ENCODE results near the gene CBFA2T2. TPM values are rescaled to one million over a fixed set of nuclear protein-coding genes. Genes with fewer than 3 reads are reported as not detected.
A peak's percentile ranks its signal among the peaks of the same experiment; 100 is the strongest.
"Not testable (repeated sequence)": the region's sequence is repeated elsewhere in the genome, so short reads cannot be mapped to it uniquely, and the experiment has no call there.

CBFA2T2 gene
- total RNA-seq, 2 experiments from 2014 or later: 12.3 to 16.8 TPM

- Mint-ChIP-seq H3K9me3 (ENCODE audit: low read depth) (no peaks in the 10 kb centered on the region), H3K4me3 (no peak overlapping the region), H3K27ac (no peak overlapping the region), H3K27me3 (no peaks in the 10 kb centered on the region), H3K36me3 (peaks cover 23% of the 10 kb centered on the region), H3K4me1 (peaks cover 7% of the 10 kb centered on the region)
- CTCF ChIA-PET: no interaction called here
- DNase-seq: no peak
- ATAC-seq: no peak
Observed at GRCh38 chr20:33622705-33623365, 132.9 kb downstream of the CBFA2T2 start.

DNA sequence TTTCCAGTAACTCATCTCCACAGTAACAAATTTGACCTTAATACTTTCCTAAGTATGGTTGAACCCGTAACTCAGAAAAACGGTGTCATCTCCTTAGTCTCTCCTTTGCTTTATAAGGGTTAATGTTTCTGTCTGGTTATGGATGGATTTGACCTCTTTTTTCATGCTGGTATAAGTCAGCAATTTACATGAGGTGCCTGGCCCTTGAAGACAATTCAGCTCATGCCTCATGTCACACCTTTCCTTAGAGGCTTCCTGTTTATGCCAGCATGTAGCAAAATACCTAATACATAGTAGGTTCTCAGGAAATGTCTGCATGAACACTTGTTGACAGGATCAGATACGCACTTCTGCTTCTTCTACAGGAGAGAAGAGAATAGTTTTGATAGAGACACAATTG is 134.5 kb downstream of the CBFA2T2 start:
- ATAC-seq (no peak), DNase-seq (no peak)
- CTCF ChIA-PET: no interaction called here
- Mint-ChIP-seq H3K27ac (no peak overlapping the region), H3K9me3 (ENCODE audit: low read depth) (no peaks in the 10 kb centered on the region), H3K4me3 (no peak overlapping the region), H3K36me3 (peaks cover 31% of the 10 kb centered on the region), H3K4me1 (peaks cover 7% of the 10 kb centered on the region), H3K27me3 (no peaks in the 10 kb centered on the region)

- Mint-ChIP-seq H3K4me1 (peaks cover 7% of the 10 kb centered on the region), H3K27me3 (no peaks in the 10 kb centered on the region), H3K36me3 (peaks cover 38% of the 10 kb centered on the region), H3K27ac (no peak overlapping the region), H3K9me3 (ENCODE audit: low read depth) (no peaks in the 10 kb centered on the region), H3K4me3 (no peak overlapping the region)
- ATAC-seq (no peak), DNase-seq (no peak)
- CTCF ChIA-PET: no interaction called here
Observed at GRCh38 chr20:33626190-33626589, 136.3 kb downstream of the CBFA2T2 start.

DNA sequence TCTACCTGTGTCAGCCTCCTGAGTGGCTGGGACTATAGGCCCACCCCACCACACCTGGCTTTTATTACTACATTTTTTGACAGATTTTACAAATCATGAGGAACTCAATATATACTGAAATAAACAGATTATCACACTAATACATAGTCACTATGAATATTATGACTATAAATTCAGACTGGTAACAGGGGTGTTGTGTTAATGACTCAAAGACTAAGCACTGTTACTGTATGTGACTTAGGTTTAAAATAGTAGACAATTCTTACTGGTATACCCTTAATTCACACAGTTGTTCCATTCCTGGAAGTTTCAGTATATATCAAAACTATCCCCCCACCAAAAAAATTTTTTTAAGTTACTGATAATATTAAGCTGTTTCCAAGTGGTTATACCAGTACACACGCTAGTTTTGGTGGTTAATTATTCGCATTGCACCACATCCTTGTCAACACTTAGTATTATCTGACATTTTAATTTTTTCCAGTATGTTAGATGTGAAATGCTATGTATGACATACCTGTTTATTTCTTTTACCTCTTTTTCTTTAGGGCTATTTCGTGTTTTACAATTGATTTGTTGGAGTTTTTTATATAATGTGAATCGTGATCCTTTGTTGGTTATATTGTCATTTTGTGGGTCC is 137.8 kb downstream of the CBFA2T2 start:
- no peak overlapping the region for H3K4me3 Mint-ChIP-seq
- H3K36me3 Mint-ChIP-seq: peaks cover 38% of the 10 kb centered on the region
- H3K27me3 Mint-ChIP-seq: no peaks in the 10 kb centered on the region
- H3K4me1 Mint-ChIP-seq: peaks cover 7% of the 10 kb centered on the region
- H3K27ac Mint-ChIP-seq: no peak overlapping the region
- no peak for DNase-seq
- ATAC-seq: no peak
- H3K9me3 Mint-ChIP-seq (ENCODE audit: low read depth): no peaks in the 10 kb centered on the region
- CTCF ChIA-PET: no interaction called here

GRCh38 chr20:33629533-33629932 is 139.6 kb downstream of the CBFA2T2 start:
- Mint-ChIP-seq H3K9me3 (ENCODE audit: low read depth) (no peaks in the 10 kb centered on the region), H3K4me3 (no peak overlapping the region), H3K27ac (no peak overlapping the region), H3K4me1 (peaks cover 8% of the 10 kb centered on the region), H3K27me3 (no peaks in the 10 kb centered on the region), H3K36me3 (peaks cover 35% of the 10 kb centered on the region)
- ATAC-seq (no peak), DNase-seq (no peak)
- CTCF ChIA-PET: no interaction called here

DNA sequence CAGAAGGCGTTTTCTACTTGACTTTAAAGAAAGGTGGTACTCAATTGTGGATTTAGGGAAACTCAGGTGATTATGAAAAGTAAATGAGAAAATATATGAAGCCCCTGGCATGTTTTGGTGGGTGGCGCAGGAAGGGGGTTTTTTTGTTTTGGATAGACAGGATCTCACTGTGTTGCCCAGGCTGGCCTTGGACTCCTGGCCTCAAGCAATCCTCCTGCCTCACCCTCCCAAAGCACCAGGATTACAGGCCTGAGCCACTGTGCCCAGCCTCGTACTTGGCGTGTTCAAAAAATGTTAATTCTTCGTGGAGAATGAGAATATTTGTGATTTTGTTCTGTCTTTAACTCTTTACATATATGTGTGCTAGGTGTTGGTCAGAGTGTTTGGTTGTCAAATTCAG is 140.1 kb downstream of the CBFA2T2 start:
- no peaks in the 10 kb centered on the region for H3K9me3 Mint-ChIP-seq (ENCODE audit: low read depth)
- peaks cover 32% of the 10 kb centered on the region for H3K36me3 Mint-ChIP-seq
- ATAC-seq (no peak), DNase-seq (no peak)
- H3K4me3 Mint-ChIP-seq: no peak overlapping the region
- CTCF ChIA-PET: no interaction called here
- no peaks in the 10 kb centered on the region for H3K27me3 Mint-ChIP-seq
- H3K27ac Mint-ChIP-seq: no peak overlapping the region
- peaks cover 5% of the 10 kb centered on the region for H3K4me1 Mint-ChIP-seq

GRCh38 chr20:33630507-33630906 is 140.6 kb downstream of the CBFA2T2 start:
- no peaks in the 10 kb centered on the region for H3K27me3 Mint-ChIP-seq
- peaks cover 5% of the 10 kb centered on the region for H3K4me1 Mint-ChIP-seq
- H3K9me3 Mint-ChIP-seq (ENCODE audit: low read depth): no peaks in the 10 kb centered on the region
- H3K27ac Mint-ChIP-seq: no peak overlapping the region
- no peak overlapping the region for H3K4me3 Mint-ChIP-seq
- CTCF ChIA-PET: no interaction called here
- ATAC-seq: no peak
- no peak for DNase-seq
- peaks cover 27% of the 10 kb centered on the region for H3K36me3 Mint-ChIP-seq

- H3K4me3 Mint-ChIP-seq; ATAC-seq; DNase-seq; H3K27me3 Mint-ChIP-seq; H3K9me3 Mint-ChIP-seq (ENCODE audit: low read depth); H3K27ac Mint-ChIP-seq; H3K4me1 Mint-ChIP-seq; CTCF ChIA-PET: not testable (repeated sequence)
- peaks cover 21% of the 10 kb centered on the region for H3K36me3 Mint-ChIP-seq
Observed at GRCh38 chr20:33631910-33632309, 142.0 kb downstream of the CBFA2T2 start.

DNA sequence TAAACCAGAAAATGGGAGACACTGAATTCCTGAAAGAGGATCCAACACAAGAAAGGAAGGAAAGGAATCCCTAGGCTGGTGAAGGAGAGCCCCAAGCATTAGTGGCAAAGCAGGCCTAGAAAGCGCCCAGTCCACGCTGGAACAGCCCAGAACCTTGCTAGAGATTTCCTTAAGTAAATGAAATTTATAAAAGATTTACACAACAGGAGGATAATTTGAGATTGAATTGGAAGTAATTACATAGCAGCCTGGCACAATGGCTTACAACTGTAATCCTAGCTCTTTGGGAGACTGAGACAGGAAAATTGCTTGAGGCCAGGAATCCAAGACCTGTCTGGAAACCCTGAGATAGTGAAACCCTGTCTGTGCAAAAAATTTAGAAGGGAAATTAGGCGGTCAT is 145.4 kb downstream of the CBFA2T2 start:
- Mint-ChIP-seq H3K36me3 (peaks cover 9% of the 10 kb centered on the region), H3K4me3 (no peak overlapping the region), H3K27me3 (no peaks in the 10 kb centered on the region), H3K4me1 (peaks cover 5% of the 10 kb centered on the region), H3K27ac (no peak overlapping the region), H3K9me3 (ENCODE audit: low read depth) (no peaks in the 10 kb centered on the region)
- ATAC-seq (no peak), DNase-seq (no peak)
- CTCF ChIA-PET: no interaction called here

GRCh38 chr20:33636776-33637175 is 146.9 kb downstream of the CBFA2T2 start:
- DNase-seq (no peak), ATAC-seq (no peak)
- H3K4me1 Mint-ChIP-seq: peaks cover 5% of the 10 kb centered on the region
- peaks cover 7% of the 10 kb centered on the region for H3K36me3 Mint-ChIP-seq
- H3K27me3 Mint-ChIP-seq: no peaks in the 10 kb centered on the region
- no peak overlapping the region for H3K4me3 Mint-ChIP-seq
- no peaks in the 10 kb centered on the region for H3K9me3 Mint-ChIP-seq (ENCODE audit: low read depth)
- CTCF ChIA-PET: no interaction called here
- H3K27ac Mint-ChIP-seq: peak overlapping the region; percentile 30

DNA sequence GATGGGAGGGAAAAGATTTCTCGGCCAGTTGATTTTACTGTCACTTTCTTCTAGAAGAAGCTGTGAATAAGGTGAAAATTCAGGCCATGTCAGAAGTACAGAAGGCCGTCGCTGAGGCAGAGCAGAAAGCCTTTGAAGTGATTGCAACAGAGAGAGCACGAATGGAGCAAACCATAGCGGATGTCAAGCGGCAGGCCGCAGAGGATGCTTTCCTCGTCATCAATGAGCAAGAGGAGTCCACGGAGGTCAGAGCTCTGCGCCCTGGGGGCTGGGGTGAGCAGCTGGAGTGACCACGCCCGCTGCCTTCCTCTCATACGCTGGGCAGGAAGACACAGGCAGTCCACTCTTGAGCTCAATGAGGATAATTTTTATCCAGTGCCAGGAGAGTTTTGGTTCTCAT is 150.4 kb downstream of the CBFA2T2 start:
- H3K36me3 Mint-ChIP-seq: peaks cover 11% of the 10 kb centered on the region
- CTCF ChIA-PET: no interaction called here
- H3K27ac Mint-ChIP-seq: no peak overlapping the region
- no peaks in the 10 kb centered on the region for H3K27me3 Mint-ChIP-seq
- H3K4me1 Mint-ChIP-seq: no peaks in the 10 kb centered on the region
- no peak overlapping the region for H3K4me3 Mint-ChIP-seq
- H3K9me3 Mint-ChIP-seq (ENCODE audit: low read depth): no peaks in the 10 kb centered on the region
- DNase-seq (no peak), ATAC-seq (no peak)

DNA sequence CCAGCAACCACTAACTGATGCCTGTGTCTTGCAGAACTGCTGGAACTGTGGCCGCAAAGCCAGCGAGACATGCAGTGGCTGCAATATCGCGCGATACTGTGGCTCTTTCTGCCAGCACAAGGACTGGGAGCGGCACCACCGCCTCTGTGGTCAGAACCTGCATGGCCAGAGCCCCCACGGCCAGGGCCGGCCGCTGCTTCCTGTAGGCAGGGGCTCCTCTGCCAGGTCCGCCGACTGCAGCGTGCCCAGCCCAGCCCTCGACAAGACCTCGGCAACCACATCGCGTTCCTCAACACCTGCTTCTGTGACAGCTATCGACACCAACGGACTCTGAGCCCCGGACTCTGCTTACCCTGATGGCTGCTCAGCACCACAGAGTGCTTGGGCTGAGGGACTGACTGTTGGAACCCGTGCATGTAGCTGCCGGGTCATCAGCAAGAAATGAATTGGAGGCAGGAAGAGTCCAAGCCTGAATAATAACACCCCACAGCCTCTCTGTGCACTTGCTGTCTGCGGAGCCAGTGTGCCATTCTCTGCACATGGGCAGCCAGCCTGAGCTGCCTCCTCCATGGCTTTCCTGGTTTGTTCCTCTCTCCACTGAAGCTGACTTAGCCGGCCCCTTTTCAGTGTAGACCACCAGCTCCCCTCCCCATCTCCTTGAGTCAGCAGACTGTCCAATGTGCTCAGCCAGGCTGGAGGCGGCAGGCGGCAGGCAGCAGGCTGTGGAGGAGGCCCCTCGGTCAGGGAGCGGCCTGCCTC is 154.6 kb downstream of the CBFA2T2 start:
- ATAC-seq (no peak), DNase-seq (no peak)
- H3K27ac Mint-ChIP-seq: no peak overlapping the region
- peaks cover 15% of the 10 kb centered on the region for H3K36me3 Mint-ChIP-seq
- H3K9me3 Mint-ChIP-seq (ENCODE audit: low read depth): no peaks in the 10 kb centered on the region
- CTCF ChIA-PET: no interaction called here
- peaks cover 24% of the 10 kb centered on the region for H3K4me1 Mint-ChIP-seq
- no peak overlapping the region for H3K4me3 Mint-ChIP-seq
- no peaks in the 10 kb centered on the region for H3K27me3 Mint-ChIP-seq

- H3K36me3 Mint-ChIP-seq: peaks cover 15% of the 10 kb centered on the region
- no peak overlapping the region for H3K4me3 Mint-ChIP-seq
- DNase-seq (no peak), ATAC-seq (no peak)
- no peaks in the 10 kb centered on the region for H3K27me3 Mint-ChIP-seq
- no peak overlapping the region for H3K27ac Mint-ChIP-seq
- CTCF ChIA-PET: no interaction called here
- H3K4me1 Mint-ChIP-seq: peaks cover 26% of the 10 kb centered on the region
- H3K9me3 Mint-ChIP-seq (ENCODE audit: low read depth): no peaks in the 10 kb centered on the region
Observed at GRCh38 chr20:33645072-33645358, 155.1 kb downstream of the CBFA2T2 start.

DNA sequence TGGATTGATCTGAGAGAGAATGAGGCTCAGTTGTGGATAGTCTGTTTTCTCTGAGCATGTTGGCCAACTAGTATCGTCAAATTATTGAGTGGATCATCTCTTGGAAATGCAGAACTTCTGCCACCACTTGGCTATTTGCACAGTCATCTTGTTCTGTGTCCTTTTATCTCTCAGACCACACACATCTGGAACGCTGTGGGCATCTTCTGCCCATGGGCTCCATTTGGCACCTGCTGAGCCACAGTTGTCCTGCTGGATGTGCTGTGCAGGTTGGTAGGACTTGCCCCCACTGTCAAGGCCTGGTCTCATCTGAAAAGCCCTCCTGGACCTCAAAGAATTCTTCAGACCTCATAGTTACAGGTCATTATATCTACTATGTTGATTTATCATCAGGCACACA is 155.5 kb downstream of the CBFA2T2 start:
- Mint-ChIP-seq H3K9me3 (ENCODE audit: low read depth) (no peaks in the 10 kb centered on the region), H3K36me3 (peaks cover 15% of the 10 kb centered on the region), H3K4me1 (peaks cover 26% of the 10 kb centered on the region), H3K27ac (no peak overlapping the region), H3K4me3 (no peak overlapping the region), H3K27me3 (no peaks in the 10 kb centered on the region)
- ATAC-seq (no peak), DNase-seq (no peak)
- CTCF ChIA-PET: no interaction called here
